ENCODE data around the gene SSTR3. TPM values are rescaled to one million over a fixed set of nuclear protein-coding genes. Genes with fewer than 3 reads are reported as not detected.
A peak's percentile ranks its signal among the peaks of the same experiment; 100 is the strongest.

SSTR3 gene
- total and polyA plus RNA-seq, 10 of the 15 experiments (the other 5 are each of a cell fraction or from before 2014, with no cell fraction given) = 0.03 to 4.5 (median 2.4) TPM

GRCh38 chr22:37241351-37242142 is 29.3 kb upstream of the SSTR3 start (continued):
- TF ChIP-seq REST (IDR thresholded peaks at IDR 0.05; ENCODE audit: low read depth, low read length) = no peak
- no peak for TF ChIP-seq BMI1 (IDR thresholded peaks at IDR 0.05; ENCODE audit: borderline replicate concordance)
- TF ChIP-seq WRNIP1 (IDR thresholded peaks at IDR 0.05; ENCODE audit: borderline replicate concordance, low read depth, low read length) = 0 out of 2 replicates have a peak, but pooled peaks have one; percentile 54
- no peak for TF ChIP-seq NFYB (IDR thresholded peaks at IDR 0.05; ENCODE audit: insufficient read depth, low read depth, low read length)
- no peak for TF ChIP-seq NRF1 (conservative IDR thresholded peaks at IDR 0.05; ENCODE audit: low read depth, low read length)
- no peak for TF ChIP-seq ZNF217 (IDR thresholded peaks at IDR 0.05)
- TF ChIP-seq TCF3 (IDR thresholded peaks at IDR 0.05; ENCODE audit: borderline replicate concordance, insufficient read depth, low read depth, low read length) = no peak
- TF ChIP-seq, protein P1, sequence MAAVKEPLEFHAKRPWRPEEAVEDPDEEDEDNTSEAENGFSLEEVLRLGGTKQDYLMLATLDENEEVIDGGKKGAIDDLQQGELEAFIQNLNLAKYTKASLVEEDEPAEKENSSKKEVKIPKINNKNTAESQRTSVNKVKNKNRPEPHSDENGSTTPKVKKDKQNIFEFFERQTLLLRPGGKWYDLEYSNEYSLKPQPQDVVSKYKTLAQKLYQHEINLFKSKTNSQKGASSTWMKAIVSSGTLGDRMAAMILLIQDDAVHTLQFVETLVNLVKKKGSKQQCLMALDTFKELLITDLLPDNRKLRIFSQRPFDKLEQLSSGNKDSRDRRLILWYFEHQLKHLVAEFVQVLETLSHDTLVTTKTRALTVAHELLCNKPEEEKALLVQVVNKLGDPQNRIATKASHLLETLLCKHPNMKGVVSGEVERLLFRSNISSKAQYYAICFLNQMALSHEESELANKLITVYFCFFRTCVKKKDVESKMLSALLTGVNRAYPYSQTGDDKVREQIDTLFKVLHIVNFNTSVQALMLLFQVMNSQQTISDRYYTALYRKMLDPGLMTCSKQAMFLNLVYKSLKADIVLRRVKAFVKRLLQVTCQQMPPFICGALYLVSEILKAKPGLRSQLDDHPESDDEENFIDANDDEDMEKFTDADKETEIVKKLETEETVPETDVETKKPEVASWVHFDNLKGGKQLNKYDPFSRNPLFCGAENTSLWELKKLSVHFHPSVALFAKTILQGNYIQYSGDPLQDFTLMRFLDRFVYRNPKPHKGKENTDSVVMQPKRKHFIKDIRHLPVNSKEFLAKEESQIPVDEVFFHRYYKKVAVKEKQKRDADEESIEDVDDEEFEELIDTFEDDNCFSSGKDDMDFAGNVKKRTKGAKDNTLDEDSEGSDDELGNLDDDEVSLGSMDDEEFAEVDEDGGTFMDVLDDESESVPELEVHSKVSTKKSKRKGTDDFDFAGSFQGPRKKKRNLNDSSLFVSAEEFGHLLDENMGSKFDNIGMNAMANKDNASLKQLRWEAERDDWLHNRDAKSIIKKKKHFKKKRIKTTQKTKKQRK (IDR thresholded peaks at IDR 0.05; ENCODE audit: low read depth, low read length) = no peak
- no peak for TF ChIP-seq HDAC2 (IDR thresholded peaks at IDR 0.05)
- TF ChIP-seq IRF4 (IDR thresholded peaks at IDR 0.05; ENCODE audit: low read depth, low read length) = no peak
- no peak for TF ChIP-seq RBBP5 (conservative IDR thresholded peaks at IDR 0.05)
- no peak for TF ChIP-seq BHLHE40 (IDR thresholded peaks at IDR 0.05; ENCODE audit: borderline replicate concordance in 1 of 2, low read depth in 2 of 2, low read length in 1 of 2)
- peak in 1 of 2 experiments; percentile 11; a peak in 1 of 3 replicates for TF ChIP-seq EGR1 (IDR thresholded peaks at IDR 0.05; ENCODE audit: borderline replicate concordance in 1 of 2, low read depth in 2 of 2, low read length in 2 of 2)
- TF ChIP-seq BCL11A (IDR thresholded peaks at IDR 0.05; ENCODE audit: low read depth, low read length) = no peak
- TF ChIP-seq CBX3 (IDR thresholded peaks at IDR 0.05; ENCODE audit: borderline replicate concordance, low read depth) = no peak
- TF ChIP-seq SUZ12 (IDR thresholded peaks at IDR 0.05; ENCODE audit: unreplicated experiment) = no peak
- TF ChIP-seq, protein P2, sequence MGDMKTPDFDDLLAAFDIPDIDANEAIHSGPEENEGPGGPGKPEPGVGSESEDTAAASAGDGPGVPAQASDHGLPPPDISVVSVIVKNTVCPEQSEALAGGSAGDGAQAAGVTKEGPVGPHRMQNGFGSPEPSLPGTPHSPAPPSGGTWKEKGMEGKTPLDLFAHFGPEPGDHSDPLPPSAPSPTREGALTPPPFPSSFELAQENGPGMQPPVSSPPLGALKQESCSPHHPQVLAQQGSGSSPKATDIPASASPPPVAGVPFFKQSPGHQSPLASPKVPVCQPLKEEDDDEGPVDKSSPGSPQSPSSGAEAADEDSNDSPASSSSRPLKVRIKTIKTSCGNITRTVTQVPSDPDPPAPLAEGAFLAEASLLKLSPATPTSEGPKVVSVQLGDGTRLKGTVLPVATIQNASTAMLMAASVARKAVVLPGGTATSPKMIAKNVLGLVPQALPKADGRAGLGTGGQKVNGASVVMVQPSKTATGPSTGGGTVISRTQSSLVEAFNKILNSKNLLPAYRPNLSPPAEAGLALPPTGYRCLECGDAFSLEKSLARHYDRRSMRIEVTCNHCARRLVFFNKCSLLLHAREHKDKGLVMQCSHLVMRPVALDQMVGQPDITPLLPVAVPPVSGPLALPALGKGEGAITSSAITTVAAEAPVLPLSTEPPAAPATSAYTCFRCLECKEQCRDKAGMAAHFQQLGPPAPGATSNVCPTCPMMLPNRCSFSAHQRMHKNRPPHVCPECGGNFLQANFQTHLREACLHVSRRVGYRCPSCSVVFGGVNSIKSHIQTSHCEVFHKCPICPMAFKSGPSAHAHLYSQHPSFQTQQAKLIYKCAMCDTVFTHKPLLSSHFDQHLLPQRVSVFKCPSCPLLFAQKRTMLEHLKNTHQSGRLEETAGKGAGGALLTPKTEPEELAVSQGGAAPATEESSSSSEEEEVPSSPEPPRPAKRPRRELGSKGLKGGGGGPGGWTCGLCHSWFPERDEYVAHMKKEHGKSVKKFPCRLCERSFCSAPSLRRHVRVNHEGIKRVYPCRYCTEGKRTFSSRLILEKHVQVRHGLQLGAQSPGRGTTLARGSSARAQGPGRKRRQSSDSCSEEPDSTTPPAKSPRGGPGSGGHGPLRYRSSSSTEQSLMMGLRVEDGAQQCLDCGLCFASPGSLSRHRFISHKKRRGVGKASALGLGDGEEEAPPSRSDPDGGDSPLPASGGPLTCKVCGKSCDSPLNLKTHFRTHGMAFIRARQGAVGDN (IDR thresholded peaks at IDR 0.05) = peak; percentile 35; the same call in 1 of the 2 replicates
- no peak for TF ChIP-seq SMAD5 (IDR thresholded peaks at IDR 0.05; ENCODE audit: low read depth)
- no peak for TF ChIP-seq RELA (IDR thresholded peaks at IDR 0.05; ENCODE audit: borderline replicate concordance, partially characterized antibody)

All from GM12878 (cell line).